Activated T-cell treated with anti-CD3 and anti-CD28 coated beads, Interleukin-2, amount 50 U/mL, for 72 hours (primary cell): ENCODE results near the gene FNDC5. TPM values are rescaled to one million over a fixed set of nuclear protein-coding genes. Genes with fewer than 3 reads are reported as not detected.

ENCODE experiments used
- ATAC-seq, 2 donors: fragments of 150-1000 bp; cut with Tn5 transposase; replicated peaks in 1 of 2; 2 replicates each; pipeline ENCODE4 v1.10.0; 2021; ENCODE audit warnings: moderate library complexity in 2 of 2, mild to moderate bottlenecking in 1 of 2
- DNase-seq, 2 donors: peaks; one replicate each; pipeline ENCODE4 v3.0.0; 2021 to 2022; ENCODE audit warnings: mixed read lengths in 1 of 2
- H3K27ac Mint-ChIP-seq: one replicate; pipeline ENCODE4 v1.8.0; 2022; ENCODE audit warnings: mild to moderate bottlenecking, moderate library complexity, mixed read lengths
- H3K27me3 Mint-ChIP-seq: one replicate; pipeline ENCODE4 v1.8.0; 2022; ENCODE audit warnings: low read depth, mixed read lengths
- H3K36me3 Mint-ChIP-seq, 2 donors: one replicate each; pipeline ENCODE4 v1.8.0; 2022; ENCODE audit warnings: mixed read lengths in 2 of 2, mild to moderate bottlenecking in 1 of 2; ENCODE audit not compliant: insufficient read depth in 2 of 2
- H3K4me1 Mint-ChIP-seq: one replicate; pipeline ENCODE4 v1.8.0; 2022; ENCODE audit warnings: low read depth, mixed read lengths
- H3K4me3 Mint-ChIP-seq, 2 donors: one replicate each; pipeline ENCODE4 v1.8.0; 2022; ENCODE audit warnings: mild to moderate bottlenecking in 2 of 2, mixed read lengths in 2 of 2, moderate library complexity in 2 of 2
- H3K9me3 Mint-ChIP-seq, 2 donors: one replicate each; pipeline ENCODE4 v1.8.0; 2022; ENCODE audit warnings: mixed read lengths in 2 of 2
- total RNA-seq, 2 donors: library from RNA; stranded (reverse); gene quantifications; one replicate each; pipeline ENCODE4 v1.2.3, GENCODE V29; 2022

Gene FNDC5
- total RNA-seq, 2 donors from 2014 or later: not detected

DNA sequence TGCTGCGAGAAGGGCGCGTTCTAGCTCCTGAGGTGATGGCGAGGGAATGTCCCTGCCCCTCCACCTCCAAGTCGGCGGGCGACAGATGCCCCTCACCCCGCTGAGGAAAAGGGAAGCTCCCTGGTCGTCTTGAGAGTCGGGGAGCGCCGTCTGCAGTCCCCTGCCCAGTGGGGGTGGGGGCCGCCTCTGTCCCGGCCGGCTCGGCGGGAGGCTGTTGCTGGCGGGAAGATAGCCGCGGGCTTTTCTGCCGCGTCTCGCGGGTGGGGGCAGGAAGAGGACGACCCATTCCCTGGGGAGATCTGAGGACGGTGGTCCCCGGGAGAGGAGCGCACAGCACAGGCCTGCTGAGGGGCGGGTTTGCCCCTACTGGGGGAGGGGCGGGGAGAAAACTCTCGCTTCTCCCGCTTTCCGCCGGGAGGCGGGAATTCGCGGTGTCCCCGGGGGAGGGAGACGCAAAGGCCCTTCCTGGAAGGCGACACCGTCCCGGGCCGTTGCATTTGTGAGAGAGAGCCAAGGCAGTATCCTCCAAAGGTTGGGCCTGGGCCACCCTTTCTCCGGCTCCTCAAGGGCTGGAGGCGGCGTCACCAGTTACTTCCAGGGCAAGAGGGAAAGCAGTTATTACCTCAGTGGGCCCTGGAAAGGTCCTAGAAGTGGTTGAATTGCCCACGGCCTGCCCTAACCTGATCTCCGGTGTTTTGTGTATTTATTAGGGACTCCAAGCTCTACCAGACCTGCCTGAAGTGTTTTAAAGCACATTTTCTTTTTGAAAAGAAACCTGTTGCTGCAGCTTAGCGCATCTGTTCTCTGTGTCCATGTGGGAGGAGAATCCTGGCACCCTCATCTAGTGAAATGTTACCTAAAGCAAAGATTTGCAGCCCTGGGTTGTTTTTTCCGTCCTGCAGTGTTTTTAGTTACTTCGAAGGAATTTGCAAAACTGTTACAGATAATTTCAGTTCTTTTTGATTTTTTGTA lies 52.6 kb downstream of the FNDC5 start:
- Mint-ChIP-seq H3K9me3 (no peaks in the 10 kb centered on the region), H3K27me3 (no peaks in the 10 kb centered on the region), H3K27ac (peak overlapping the region; percentile 54), H3K36me3 (peaks cover 15 to 40% of the 10 kb centered on the region in 2 donors), H3K4me3 (peak overlapping the region; percentile 95 to 97), H3K4me1 (peaks cover 47% of the 10 kb centered on the region)
- peak; percentile 29 to 50 for DNase-seq
- peak in 1 of 2 donors; percentile 13 for ATAC-seq

GRCh38 chr1:32817159-32817814 lies 53.4 kb downstream of the FNDC5 start, which contains the start of the genes S100PBP and YARS1:
TSS of gene S100PBP (plus strand) at chr1:32817653. CDS start at chr1:32826100, 8,447 bp downstream.
TSS of gene YARS1 (minus strand) at chr1:32817358. CDS start at chr1:32817244, 114 bp downstream.
- peak within 1 kb of the TSS; percentile 95 for H3K27ac Mint-ChIP-seq
- H3K9me3 Mint-ChIP-seq: no peaks in the 10 kb centered on the region
- peak; percentile 100 for DNase-seq
- H3K27me3 Mint-ChIP-seq: no peaks in the 10 kb centered on the region
- peak; percentile 96 to 97 for ATAC-seq
- peak within 1 kb of the TSS; percentile 95 to 97 for H3K4me3 Mint-ChIP-seq
- peaks cover 54% of the 10 kb centered on the region for H3K4me1 Mint-ChIP-seq
- H3K36me3 Mint-ChIP-seq: peaks cover 17 to 43% of the 10 kb centered on the region in 2 donors

- no peak for DNase-seq
- ATAC-seq: no peak
- H3K36me3 Mint-ChIP-seq: peaks cover 17 to 45% of the 10 kb centered on the region in 2 donors
Measured at GRCh38 chr1:32816676-32817158, 54.0 kb downstream of the FNDC5 start.

GRCh38 chr1:32813941-32814739 lies 56.6 kb downstream of the FNDC5 start:
- Mint-ChIP-seq H3K36me3 (peaks cover 17 to 60% of the 10 kb centered on the region in 2 donors), H3K4me1 (peaks cover 69% of the 10 kb centered on the region), H3K27ac (peak overlapping the region; percentile 67), H3K27me3 (no peaks in the 10 kb centered on the region), H3K4me3 (peak overlapping the region; percentile 95 to 97), H3K9me3 (no peaks in the 10 kb centered on the region)
- DNase-seq: no peak
- ATAC-seq: no peak

More at GRCh38 chr1:32816676-32817158, 54.0 kb downstream of the FNDC5 start:
- H3K9me3 Mint-ChIP-seq: no peaks in the 10 kb centered on the region
- H3K27ac Mint-ChIP-seq: peak overlapping the region; percentile 95
- H3K27me3 Mint-ChIP-seq: no peaks in the 10 kb centered on the region
- H3K4me3 Mint-ChIP-seq: peak overlapping the region; percentile 95 to 97
- H3K4me1 Mint-ChIP-seq: peaks cover 50% of the 10 kb centered on the region

Other genes with a start within 250 kb of the FNDC5 start
- gene ZBTB8OS, start 220.4 kb downstream of the FNDC5 start, total RNA-seq: 10 to 100 TPM; 61.2 to 77.4 TPM
- 100 to 1,000 TPM; 252 to 274 TPM for gene RBBP4, start 219.7 kb downstream of the FNDC5 start, total RNA-seq
- gene SYNC, start 168.1 kb downstream of the FNDC5 start, total RNA-seq: not detected
- 100 to 1,000 TPM; 341 to 388 TPM for gene YARS1, start 53.6 kb downstream of the FNDC5 start, total RNA-seq
- gene S100PBP, start 53.3 kb downstream of the FNDC5 start, total RNA-seq: 10 to 100 TPM; 45.5 to 52.9 TPM
- under 1 TPM in 1 of 2 donors, not detected in 1; 0.36 TPM for gene HPCA, start 15.6 kb upstream of the FNDC5 start, total RNA-seq
- gene TMEM54, start 30.5 kb upstream of the FNDC5 start, total RNA-seq: 1 to 10 TPM; 1.4 to 2.0 TPM
- 100 to 1,000 TPM in 1 of 2 donors, 10 to 100 TPM in 1; 99.9 to 148 TPM for gene RNF19B, start 93.9 kb upstream of the FNDC5 start, total RNA-seq
- gene AK2, start 166.0 kb upstream of the FNDC5 start, total RNA-seq: 100 to 1,000 TPM; 217 to 223 TPM
- gene AZIN2, start 210.2 kb upstream of the FNDC5 start, total RNA-seq: 1 to 10 TPM; 2.5 to 4.1 TPM